Effector memory CD4-positive, alpha-beta T cell (primary cell): Measurements from ENCODE around the gene VSNL1.

Experiments
- DNase-seq, 3 donors: peaks; one replicate each; pipeline ENCODE4 v3.0.0-alpha.2; 2020
- H3K27ac ChIP-seq: 2 replicates; pipeline ENCODE4 v1.7.0; 2013; ENCODE audit warnings: mild to moderate bottlenecking, low read length, moderate library complexity; ENCODE audit not compliant: insufficient read depth, poor library complexity, severe bottlenecking
- H3K27me3 ChIP-seq: replicated peaks from 2 replicates; pipeline ENCODE4 v1.7.0; 2013; ENCODE audit warnings: mild to moderate bottlenecking, low read length; ENCODE audit not compliant: insufficient read depth, control insufficient read depth, poor library complexity, severe bottlenecking
- H3K36me3 ChIP-seq: 2 replicates; pipeline ENCODE4 v1.7.0; 2013; ENCODE audit warnings: mild to moderate bottlenecking, low read length, moderate library complexity; ENCODE audit not compliant: control insufficient read depth, insufficient read depth
- H3K4me1 ChIP-seq: 2 replicates; pipeline ENCODE4 v1.7.0; 2013; ENCODE audit warnings: low read length, mild to moderate bottlenecking; ENCODE audit not compliant: control insufficient read depth, insufficient read depth, poor library complexity, severe bottlenecking
- H3K4me3 ChIP-seq: 2 replicates; pipeline ENCODE4 v1.7.0; 2013; ENCODE audit warnings: low read length, low read depth, mild to moderate bottlenecking; ENCODE audit not compliant: insufficient read depth, poor library complexity, severe bottlenecking
- H3K9me3 ChIP-seq: 2 replicates; pipeline ENCODE4 v1.7.0; 2013; ENCODE audit warnings: mild to moderate bottlenecking, low read length, moderate library complexity; ENCODE audit not compliant: control insufficient read depth

The VSNL1 gene

GRCh38 chr2:17649026-17649425 lies 108.5 kb downstream of the VSNL1 start:
- Histone ChIP-seq H3K4me3 (no peak overlapping the region), H3K36me3 (no peaks in the 10 kb centered on the region), H3K27ac (no peak overlapping the region), H3K4me1 (no peaks in the 10 kb centered on the region), H3K9me3 (no peaks in the 10 kb centered on the region), H3K27me3 (no peaks in the 10 kb centered on the region)
- DNase-seq: no peak

- Histone ChIP-seq H3K27ac (no peak overlapping the region), H3K36me3 (no peaks in the 10 kb centered on the region), H3K9me3 (no peaks in the 10 kb centered on the region), H3K27me3 (no peaks in the 10 kb centered on the region), H3K4me3 (no peak overlapping the region), H3K4me1 (no peaks in the 10 kb centered on the region)
- no peak for DNase-seq
Observed at GRCh38 chr2:17652681-17653394, 112.3 kb downstream of the VSNL1 start.

GRCh38 chr2:17657759-17658158 lies 117.3 kb downstream of the VSNL1 start:
- Histone ChIP-seq H3K27ac (no peak overlapping the region), H3K27me3 (no peaks in the 10 kb centered on the region), H3K36me3 (no peaks in the 10 kb centered on the region), H3K4me1 (no peaks in the 10 kb centered on the region), H3K4me3 (no peak overlapping the region), H3K9me3 (no peaks in the 10 kb centered on the region)
- no peak for DNase-seq

- Histone ChIP-seq H3K9me3 (no peaks in the 10 kb centered on the region), H3K36me3 (no peaks in the 10 kb centered on the region), H3K4me3 (no peak overlapping the region), H3K27ac (no peak overlapping the region), H3K27me3 (no peaks in the 10 kb centered on the region), H3K4me1 (no peaks in the 10 kb centered on the region)
- DNase-seq: no peak
Observed at GRCh38 chr2:17658251-17658843, 117.9 kb downstream of the VSNL1 start.

- no peaks in the 10 kb centered on the region for H3K9me3 ChIP-seq
- peaks cover 4% of the 10 kb centered on the region for H3K36me3 ChIP-seq
- H3K4me3 ChIP-seq: no peak overlapping the region
- H3K27me3 ChIP-seq: no peaks in the 10 kb centered on the region
- DNase-seq: no peak
- H3K27ac ChIP-seq: no peak overlapping the region
- no peaks in the 10 kb centered on the region for H3K4me1 ChIP-seq
Observed at GRCh38 chr2:17660219-17660618, 119.7 kb downstream of the VSNL1 start.

GRCh38 chr2:17661460-17661859 lies 121.0 kb downstream of the VSNL1 start:
- no peak for DNase-seq
- H3K27ac ChIP-seq: no peak overlapping the region
- H3K4me3 ChIP-seq: no peak overlapping the region
- no peaks in the 10 kb centered on the region for H3K27me3 ChIP-seq
- H3K4me1 ChIP-seq: no peaks in the 10 kb centered on the region
- H3K36me3 ChIP-seq: peaks cover 8% of the 10 kb centered on the region
- H3K9me3 ChIP-seq: no peaks in the 10 kb centered on the region

- Histone ChIP-seq H3K27ac (no peak overlapping the region), H3K27me3 (no peaks in the 10 kb centered on the region), H3K36me3 (peaks cover 8% of the 10 kb centered on the region), H3K4me1 (no peaks in the 10 kb centered on the region), H3K9me3 (no peaks in the 10 kb centered on the region), H3K4me3 (no peak overlapping the region)
- DNase-seq: no peak
Observed at GRCh38 chr2:17662723-17663122, 122.2 kb downstream of the VSNL1 start.

GRCh38 chr2:17664534-17664933 lies 124.0 kb downstream of the VSNL1 start:
- no peaks in the 10 kb centered on the region for H3K27me3 ChIP-seq
- H3K36me3 ChIP-seq: peaks cover 18% of the 10 kb centered on the region
- H3K4me3 ChIP-seq: no peak overlapping the region
- H3K27ac ChIP-seq: no peak overlapping the region
- no peaks in the 10 kb centered on the region for H3K9me3 ChIP-seq
- H3K4me1 ChIP-seq: no peaks in the 10 kb centered on the region
- DNase-seq: no peak

- Histone ChIP-seq H3K4me3 (no peak overlapping the region), H3K27me3 (no peaks in the 10 kb centered on the region), H3K4me1 (no peaks in the 10 kb centered on the region), H3K27ac (no peak overlapping the region), H3K9me3 (no peaks in the 10 kb centered on the region), H3K36me3 (peaks cover 18% of the 10 kb centered on the region)
- no peak for DNase-seq
Observed at GRCh38 chr2:17667898-17668297, 127.4 kb downstream of the VSNL1 start.

- Histone ChIP-seq H3K27me3 (no peaks in the 10 kb centered on the region), H3K4me3 (no peak overlapping the region), H3K4me1 (no peaks in the 10 kb centered on the region), H3K27ac (no peak overlapping the region), H3K36me3 (peaks cover 10% of the 10 kb centered on the region), H3K9me3 (no peaks in the 10 kb centered on the region)
- no peak for DNase-seq
Observed at GRCh38 chr2:17672583-17673317, 132.3 kb downstream of the VSNL1 start.
